ENCODE results near the gene DLGAP1.

The DLGAP1 gene

GRCh38 chr18:3861495-3861894, 593.6 kb downstream of the DLGAP1 start:
- DNase-seq = no peak

GRCh38 chr18:3857544-3857943, 597.6 kb downstream of the DLGAP1 start:
- no peak for DNase-seq

- no peak for DNase-seq
These were observed 599.1 kb downstream of the DLGAP1 start for GRCh38 chr18:3855966-3856365.

DNA sequence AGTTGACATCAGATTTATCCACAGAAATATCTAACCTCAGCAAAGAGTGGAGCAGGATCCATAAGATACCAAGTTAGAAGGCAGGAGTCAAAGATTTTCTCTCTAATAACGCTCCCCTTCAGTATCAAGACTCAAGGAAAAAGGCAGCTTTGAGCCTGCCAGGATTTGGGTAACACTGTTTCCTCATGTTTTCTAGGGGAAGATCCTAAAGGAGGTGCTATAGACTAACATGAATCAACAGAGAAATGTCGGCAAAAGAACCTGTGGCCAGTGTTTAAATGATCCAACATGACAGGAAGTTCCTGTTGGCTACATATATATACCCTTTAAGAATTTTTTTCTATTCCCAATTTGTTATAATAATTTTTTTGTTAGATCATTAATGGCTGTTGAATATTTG, 602.8 kb downstream of the DLGAP1 start:
- DNase-seq = no peak

DNA sequence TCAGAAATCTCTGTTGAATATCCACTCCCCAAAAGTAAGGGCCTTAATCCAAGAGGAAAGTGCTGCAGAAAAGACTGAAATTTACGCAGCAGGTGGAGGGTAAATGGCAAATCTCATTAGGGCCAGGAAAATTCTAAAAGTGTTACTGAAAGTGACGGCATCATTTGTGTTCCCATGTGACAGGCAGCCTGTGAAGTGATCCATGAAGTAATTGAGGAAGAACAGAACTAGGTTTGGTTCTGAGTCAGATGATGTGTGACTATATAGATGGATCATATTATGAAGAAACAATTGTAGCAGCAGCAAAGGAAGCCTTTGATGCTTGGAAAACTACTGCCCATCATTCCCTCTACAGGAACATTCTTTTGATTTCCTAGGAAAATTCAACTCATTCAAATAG, 603.9 kb downstream of the DLGAP1 start:
- DNase-seq = no peak

- DNase-seq = no peak
These were observed 606.8 kb downstream of the DLGAP1 start for GRCh38 chr18:3848316-3848715.

- DNase-seq = no peak
These were observed 609.9 kb downstream of the DLGAP1 start for GRCh38 chr18:3845161-3845560.

GRCh38 chr18:3842844-3843243, 612.3 kb downstream of the DLGAP1 start:
- DNase-seq = no peak

GRCh38 chr18:3840766-3841165, 614.3 kb downstream of the DLGAP1 start:
- no peak for DNase-seq

- DNase-seq = no peak
These were observed 615.5 kb downstream of the DLGAP1 start for GRCh38 chr18:3839581-3839981.

GRCh38 chr18:3836483-3837335, 618.4 kb downstream of the DLGAP1 start:
- no peak for DNase-seq

DNA sequence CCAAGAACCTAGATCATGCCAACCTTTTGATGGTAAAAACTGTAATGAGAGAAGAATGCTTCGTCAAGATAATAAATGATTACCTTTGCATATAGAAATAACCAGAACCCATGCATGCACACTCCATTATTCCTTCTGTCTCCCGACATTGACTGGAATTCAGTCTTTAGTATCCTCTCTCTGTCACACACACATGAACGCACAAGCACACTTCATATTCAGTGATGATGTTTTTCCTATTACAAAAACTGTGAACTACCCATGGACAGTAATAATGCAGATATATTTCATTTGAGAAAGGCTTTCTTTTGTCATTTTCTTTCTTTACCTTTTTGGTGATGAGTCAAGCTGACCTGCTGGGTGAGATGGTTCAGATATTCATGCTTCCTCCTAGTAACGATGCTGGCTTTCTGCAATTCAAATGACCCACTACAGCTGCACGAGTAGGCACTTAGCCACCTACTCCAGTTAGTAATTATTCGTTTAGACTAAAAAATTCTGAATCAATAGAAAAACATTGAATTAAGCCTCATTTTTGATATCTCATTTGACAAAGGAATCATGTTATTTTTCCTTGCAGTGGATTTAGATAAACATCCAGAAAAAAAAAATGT, 623.0 kb downstream of the DLGAP1 start:
- DNase-seq = no peak

DNA sequence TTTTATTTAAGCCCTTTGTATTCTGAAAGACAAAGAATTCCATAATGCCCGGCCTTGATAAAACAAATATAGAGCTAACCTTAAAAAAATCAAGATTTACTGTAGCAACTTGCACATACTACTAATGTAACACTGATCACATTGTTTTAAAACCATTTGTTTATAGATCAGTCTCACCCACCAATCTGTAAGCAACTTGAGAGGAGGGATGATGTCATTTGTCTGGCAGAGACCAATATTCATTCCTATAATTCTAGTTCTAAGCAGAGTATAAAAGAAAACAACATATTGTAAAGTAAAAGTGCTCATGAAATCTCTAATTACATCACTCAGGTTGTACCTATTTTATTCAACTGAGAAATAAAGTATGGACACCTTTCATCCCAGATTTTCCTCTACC, 624.5 kb downstream of the DLGAP1 start:
- no peak for DNase-seq

DNA sequence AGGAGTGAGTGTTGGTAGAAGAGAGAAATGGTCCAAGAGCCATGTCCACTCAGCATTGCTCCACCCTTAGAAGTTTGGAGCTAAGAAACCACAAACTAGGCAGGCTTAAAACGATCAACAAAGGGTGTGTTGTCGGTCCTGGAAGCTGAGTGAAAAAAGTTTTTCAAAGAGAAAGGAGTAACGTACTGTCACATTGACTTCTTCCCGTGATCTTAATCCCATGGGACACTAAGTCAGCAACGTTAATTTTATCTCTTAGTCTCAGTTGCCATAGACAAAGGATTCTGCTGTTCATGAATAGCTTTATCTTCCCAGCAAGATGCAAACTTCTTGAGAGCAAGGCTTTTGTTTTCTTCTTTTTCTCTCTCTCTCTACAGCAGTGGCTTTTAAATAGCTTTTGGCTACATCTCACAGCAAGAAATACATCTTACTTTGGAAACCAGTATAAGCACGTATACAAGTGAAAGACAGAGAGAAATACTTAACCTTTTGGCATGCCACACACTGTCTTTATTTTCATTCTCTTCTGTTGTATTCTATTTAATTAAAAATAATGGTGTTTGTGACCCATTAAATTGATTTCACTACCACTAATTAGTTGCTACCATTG, 627.8 kb downstream of the DLGAP1 start:
- DNase-seq = no peak

DNA sequence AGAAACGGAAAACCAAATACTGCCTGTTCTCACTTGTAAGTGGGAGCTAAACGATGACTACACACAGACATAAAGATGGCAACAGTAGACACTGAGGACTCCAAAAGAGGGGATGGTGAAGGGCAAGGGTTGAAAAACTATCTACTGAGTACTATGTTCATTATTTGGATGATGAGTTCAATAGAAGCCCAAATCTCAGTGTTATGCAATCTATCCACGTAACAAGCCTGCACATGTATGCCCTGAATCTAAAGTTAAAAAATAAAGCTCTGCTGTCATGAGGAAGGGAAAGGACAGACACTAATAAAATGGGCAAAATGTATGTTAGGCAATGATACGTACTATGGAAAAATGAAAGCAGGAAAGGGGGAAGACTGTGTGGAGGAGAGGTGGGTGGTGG, 629.1 kb downstream of the DLGAP1 start:
- DNase-seq = no peak

GRCh38 chr18:3824101-3824500, 631.0 kb downstream of the DLGAP1 start:
- DNase-seq = no peak

- no peak for DNase-seq
These were observed 632.0 kb downstream of the DLGAP1 start for GRCh38 chr18:3823073-3823472.

- no peak for DNase-seq
These were observed 633.6 kb downstream of the DLGAP1 start for GRCh38 chr18:3821524-3821923.

DNA sequence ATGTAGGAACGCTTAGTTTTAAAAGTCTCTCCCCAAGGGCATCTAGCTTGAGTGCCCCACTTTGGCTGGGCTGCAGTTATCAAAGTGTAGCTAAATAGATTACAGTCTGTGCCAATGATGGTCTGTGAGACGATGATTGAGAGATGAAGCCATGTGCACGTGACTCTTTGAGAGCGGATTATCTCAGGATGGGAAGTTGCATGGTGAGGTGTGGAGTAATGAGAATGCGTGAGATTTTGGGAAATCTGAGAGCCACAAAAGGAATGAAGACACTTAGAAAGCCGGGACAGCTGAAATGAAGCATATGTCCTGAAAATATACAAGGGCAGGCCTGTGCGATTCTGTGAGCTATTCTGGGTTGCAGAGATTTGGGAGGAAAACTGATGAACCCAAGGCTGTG, 635.1 kb downstream of the DLGAP1 start:
- no peak for DNase-seq

DNA sequence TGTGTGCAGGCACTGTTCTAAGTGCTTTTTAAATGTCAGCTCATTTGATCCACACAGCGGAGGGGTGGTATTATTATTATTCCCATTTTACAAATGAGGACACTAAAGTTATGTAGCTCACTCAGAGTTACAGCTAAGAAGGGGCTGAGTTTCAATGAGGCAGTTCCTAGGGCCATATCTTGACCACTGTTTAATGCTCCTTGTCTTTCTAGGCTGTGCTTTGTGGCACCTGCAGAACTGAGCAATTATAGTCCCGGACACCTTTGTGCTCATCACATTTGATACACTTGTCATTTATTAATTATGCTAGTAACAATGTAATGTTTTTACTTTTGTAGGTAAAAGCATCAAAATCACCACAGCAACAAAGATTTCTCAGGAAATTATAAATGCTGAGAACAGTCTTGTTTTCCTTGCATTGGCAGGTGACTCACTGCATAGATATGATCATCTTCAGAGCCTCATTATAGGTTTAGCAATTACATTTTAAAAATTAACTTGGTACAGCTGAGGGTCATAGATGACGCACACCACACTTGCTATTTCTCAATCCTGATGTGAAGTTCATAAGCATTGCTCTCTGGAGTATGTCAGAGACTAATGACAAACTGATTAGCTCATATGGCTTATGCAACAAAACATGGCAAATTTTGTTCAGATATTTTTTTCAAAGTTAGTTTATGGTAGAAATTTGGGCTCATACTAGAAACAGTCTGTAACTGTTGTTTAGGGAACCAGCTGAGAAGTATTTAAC, 638.3 kb downstream of the DLGAP1 start:
- no peak for DNase-seq

DNA sequence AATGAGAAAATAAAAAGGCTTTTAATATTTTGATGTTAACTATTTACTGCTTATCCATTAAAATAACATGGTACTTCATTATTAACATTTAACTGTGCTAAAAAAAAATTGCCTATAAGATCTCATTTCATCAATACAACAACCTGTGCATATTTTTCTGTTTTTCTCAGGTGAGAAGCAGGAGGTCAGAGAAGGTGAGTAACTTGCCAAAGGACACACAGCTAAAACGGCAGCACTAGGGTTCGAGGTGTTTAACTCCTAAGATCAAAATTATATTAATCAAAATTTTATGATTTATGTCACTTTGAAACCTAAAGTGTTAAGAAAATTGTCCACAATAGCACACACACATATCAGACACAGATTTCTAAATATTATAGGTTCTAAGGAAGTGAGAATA, 639.1 kb downstream of the DLGAP1 start:
- no peak for DNase-seq

DNA sequence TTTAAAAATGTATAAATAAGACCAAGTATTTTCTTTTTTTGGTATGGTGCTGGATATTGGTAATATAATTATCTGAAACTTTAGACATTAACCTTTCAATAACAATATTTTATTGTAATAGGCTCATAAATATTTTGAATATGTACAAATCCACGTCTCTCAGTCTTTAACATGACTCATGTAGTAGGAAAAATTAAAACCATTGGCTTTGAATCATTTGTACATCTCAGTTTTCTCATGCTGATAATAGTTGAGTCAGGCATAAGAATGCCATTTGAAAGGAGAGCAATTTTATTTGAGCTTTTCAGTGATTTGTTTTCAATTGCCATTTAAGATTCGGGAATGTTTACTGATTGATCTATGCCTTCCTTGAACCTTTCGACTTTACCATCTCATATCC, 640.3 kb downstream of the DLGAP1 start:
- DNase-seq = no peak

DNA sequence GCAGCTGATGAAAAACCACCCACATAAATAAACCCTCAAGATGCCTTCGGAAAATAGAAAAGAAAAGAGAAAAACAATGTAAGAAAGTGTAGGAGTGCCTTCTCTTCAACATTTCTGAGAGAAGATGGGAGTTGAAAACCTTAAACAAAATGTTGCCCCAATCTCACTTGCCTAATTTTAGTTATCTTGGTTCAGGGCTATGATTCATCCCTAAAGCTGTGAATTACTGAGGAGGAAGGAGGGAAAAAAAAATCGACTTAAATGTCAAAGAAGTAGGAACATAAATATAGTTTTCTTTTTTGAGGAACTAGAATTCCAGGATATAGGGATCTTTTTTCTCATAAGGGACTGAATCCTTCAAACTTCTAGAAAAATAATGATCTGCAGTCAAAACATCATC, 644.8 kb downstream of the DLGAP1 start:
- DNase-seq = no peak

Data from right kidney (tissue), 1 donor.